HEK293 (cell line): Measurements from ENCODE around the gene CP.

Experiments
- CTCF ChIP-seq: fragments of 450-650 bp; formaldehyde crosslinking; IDR thresholded peaks from 2 replicates; pipeline ENCODE4 v1.5.1; 2016; ENCODE audit warnings: missing biosample characterization, missing genetic modification characterization
- ZBTB7A ChIP-seq: fragments of 450-650 bp; formaldehyde crosslinking; IDR thresholded peaks from 2 replicates; pipeline ENCODE4 v1.5.1; 2016; ENCODE audit warnings: low read depth, missing biosample characterization, missing genetic modification characterization
- ZFP69B ChIP-seq: fragments of 450-650 bp; formaldehyde crosslinking; IDR thresholded peaks from 2 replicates; pipeline ENCODE4 v1.5.1; 2016; ENCODE audit warnings: missing biosample characterization, missing genetic modification characterization
- ZNF776 ChIP-seq: fragments of 450-650 bp; formaldehyde crosslinking; IDR thresholded peaks from 2 replicates; pipeline ENCODE4 v1.5.0; 2017; ENCODE audit warnings: missing biosample characterization, missing genetic modification characterization, borderline replicate concordance

GRCh38 chr3:149163066-149163465 lies 58.6 kb downstream of the CP start:
- TF ChIP-seq ZFP69B = no peak
- TF ChIP-seq CTCF (tag by site-specific recombination) = no peak
- no peak for TF ChIP-seq ZNF776 (tag by site-specific recombination)
- no peak for TF ChIP-seq ZBTB7A (tag by site-specific recombination)
